ENCODE measurements around the gene AKR1C3. TPM values are rescaled to one million over a fixed set of nuclear protein-coding genes. Genes with fewer than 3 reads are reported as not detected.
"Not testable (repeated sequence)": the region's sequence is repeated elsewhere in the genome, so short reads cannot be mapped to it uniquely, and the experiment has no call there.

Gene AKR1C3
- total RNA-seq, 1 experiment from 2014 or later = 24.0 TPM

GRCh38 chr10:5107860-5108526, 13.8 kb downstream of the AKR1C3 start:
- Histone ChIP-seq H3K9me2 (replicated peaks; ENCODE audit: low read length) (no peaks in the 10 kb centered on the region), H4K20me1 (ENCODE audit: low read length) (no peaks in the 10 kb centered on the region), H2AFZ (ENCODE audit: low read length) (no peak overlapping the region), H3K4me1 (ENCODE audit: insufficient read depth, low read length) (no peaks in the 10 kb centered on the region), H3K4me2 (ENCODE audit: low read length) (no peak overlapping the region), H3K27ac (ENCODE audit: low read length) (no peak overlapping the region), H3F3A (ENCODE audit: low read length, unreplicated experiment) (no peaks in the 10 kb centered on the region), H3K9me3 (ENCODE audit: low read length) (no peaks in the 10 kb centered on the region), H3K36me3 (ENCODE audit: low read depth, low read length) (no peaks in the 10 kb centered on the region), H3K79me2 (ENCODE audit: low read length) (no peaks in the 10 kb centered on the region), H3K9ac (ENCODE audit: low read length) (no peak overlapping the region), H3K4me3 (ENCODE audit: low read length) (no peak overlapping the region), H3K27me3 (ENCODE audit: low read length) (no peaks in the 10 kb centered on the region)
- no peak for TF ChIP-seq CTCF (conservative IDR thresholded peaks at IDR 0.05; ENCODE audit: low read depth, low read length)
- TF ChIP-seq EZH2 (IDR thresholded peaks at IDR 0.05; ENCODE audit: low read length, unreplicated experiment) = no peak
- no peak for TF ChIP-seq EZH2phosphoT487 (IDR thresholded peaks at IDR 0.05; ENCODE audit: borderline replicate concordance, low read length)
- DNase-seq = no peak
- POLR2A ChIA-PET (ENCODE audit: unreplicated experiment) = interaction anchor here (0.6 kb wide), 1 partner anchor 84 kb away, joined by 4 read pairs; no protein-coding TSS in a partner anchor
- no peak for ATAC-seq
- no TSS peak for BruUV-seq (replicated peaks)
- intact Hi-C loops (cut with micrococcal nuclease) = no loop called here
- CTCF ChIA-PET = no interaction called here

- ATAC-seq (no peak), DNase-seq (no peak)
- Histone ChIP-seq H3K79me2 (ENCODE audit: low read length) (no peaks in the 10 kb centered on the region), H3F3A (ENCODE audit: low read length, unreplicated experiment) (no peaks in the 10 kb centered on the region), H3K36me3 (ENCODE audit: low read depth, low read length) (no peaks in the 10 kb centered on the region), H3K9me2 (replicated peaks; ENCODE audit: low read length) (no peaks in the 10 kb centered on the region), H3K27me3 (ENCODE audit: low read length) (no peaks in the 10 kb centered on the region), H3K9me3 (ENCODE audit: low read length) (no peaks in the 10 kb centered on the region), H4K20me1 (ENCODE audit: low read length) (no peaks in the 10 kb centered on the region), H3K9ac (ENCODE audit: low read length) (no peak overlapping the region), H3K27ac (ENCODE audit: low read length) (no peak overlapping the region), H3K4me2 (ENCODE audit: low read length) (no peak overlapping the region), H3K4me1 (ENCODE audit: insufficient read depth, low read length) (no peaks in the 10 kb centered on the region), H3K4me3 (ENCODE audit: low read length) (no peak overlapping the region), H2AFZ (ENCODE audit: low read length) (no peak overlapping the region)
- intact Hi-C loops (cut with micrococcal nuclease) = no loop called here
- ChIA-PET POLR2A (ENCODE audit: unreplicated experiment) (no interaction called here), CTCF (no interaction called here)
- no TSS peak for BruUV-seq (replicated peaks)
- TF ChIP-seq EZH2 (IDR thresholded peaks at IDR 0.05; ENCODE audit: low read length, unreplicated experiment) = no peak
- no peak for TF ChIP-seq CTCF (conservative IDR thresholded peaks at IDR 0.05; ENCODE audit: low read depth, low read length)
- no peak for TF ChIP-seq EZH2phosphoT487 (IDR thresholded peaks at IDR 0.05; ENCODE audit: borderline replicate concordance, low read length)
Observed at GRCh38 chr10:5108658-5109416, 14.6 kb downstream of the AKR1C3 start.

GRCh38 chr10:5109861-5110260, 15.6 kb downstream of the AKR1C3 start:
- intact Hi-C loops (cut with micrococcal nuclease); H3K27me3 ChIP-seq (ENCODE audit: low read length): not testable (repeated sequence)

More at GRCh38 chr10:5109861-5110260, 15.6 kb downstream of the AKR1C3 start:
- H3K9ac ChIP-seq (ENCODE audit: low read length); H3K9me3 ChIP-seq (ENCODE audit: low read length); H3K4me1 ChIP-seq (ENCODE audit: insufficient read depth, low read length); H4K20me1 ChIP-seq (ENCODE audit: low read length); POLR2A ChIA-PET (ENCODE audit: unreplicated experiment); CTCF ChIA-PET; H3K36me3 ChIP-seq (ENCODE audit: low read depth, low read length); H3K4me2 ChIP-seq (ENCODE audit: low read length); H3K27ac ChIP-seq (ENCODE audit: low read length); H3K79me2 ChIP-seq (ENCODE audit: low read length); H2AFZ ChIP-seq (ENCODE audit: low read length); BruUV-seq (replicated peaks); ATAC-seq; H3F3A ChIP-seq (ENCODE audit: low read length, unreplicated experiment); DNase-seq; H3K9me2 ChIP-seq (replicated peaks; ENCODE audit: low read length); H3K4me3 ChIP-seq (ENCODE audit: low read length): not testable (repeated sequence)
